GM11168 (cell line): Measurements from ENCODE around the gene RNF150.

Experiments used
- in situ Hi-C: fragments of 300-500 bp; cut with MboI; formaldehyde crosslinking; loops from one replicate; pipeline ENCODE4 v1.12.0; 2022; ENCODE audit warnings: low sequenced_read_pairs; ENCODE audit not compliant: unreplicated experiment

Gene RNF150

GRCh38 chr4:140995058-140995457, 138.2 kb downstream of the RNF150 start:
- in situ Hi-C loops, result no loop called here

- in situ Hi-C loops, result no loop called here
Measured at GRCh38 chr4:140994015-140994414, 139.3 kb downstream of the RNF150 start.

GRCh38 chr4:140993370-140993769, 139.9 kb downstream of the RNF150 start:
- in situ Hi-C loops, result no loop called here

GRCh38 chr4:140989944-140990343, 143.3 kb downstream of the RNF150 start:
- in situ Hi-C loops, result no loop called here

- in situ Hi-C loops, result no loop called here
Measured at GRCh38 chr4:140986045-140986444, 147.2 kb downstream of the RNF150 start.

- in situ Hi-C loops, result no loop called here
Measured at GRCh38 chr4:140982613-140983340, 150.5 kb downstream of the RNF150 start.

- in situ Hi-C loops, result no loop called here
Measured at GRCh38 chr4:140980426-140981200, 152.7 kb downstream of the RNF150 start.

GRCh38 chr4:140976768-140977167, 156.5 kb downstream of the RNF150 start:
- in situ Hi-C loops, result no loop called here

GRCh38 chr4:140971077-140971792, 162.0 kb downstream of the RNF150 start:
- in situ Hi-C loops, result no loop called here

- in situ Hi-C loops, result no loop called here
Measured at GRCh38 chr4:140969296-140969695, 164.0 kb downstream of the RNF150 start.

- in situ Hi-C loops, result no loop called here
Measured at GRCh38 chr4:140968371-140968770, 164.9 kb downstream of the RNF150 start.

- in situ Hi-C loops, result no loop called here
Measured at GRCh38 chr4:140963883-140964282, 169.4 kb downstream of the RNF150 start.

GRCh38 chr4:140955641-140956040, 177.6 kb downstream of the RNF150 start:
- in situ Hi-C loops, result no loop called here

GRCh38 chr4:140952717-140953116, 180.6 kb downstream of the RNF150 start:
- in situ Hi-C loops, result no loop called here

- in situ Hi-C loops, result no loop called here
Measured at GRCh38 chr4:140947506-140947905, 185.8 kb downstream of the RNF150 start.

GRCh38 chr4:140945106-140945505, 188.2 kb downstream of the RNF150 start:
- in situ Hi-C loops, result no loop called here

- in situ Hi-C loops, result no loop called here
Measured at GRCh38 chr4:140944572-140944971, 188.7 kb downstream of the RNF150 start.

GRCh38 chr4:140944199-140944515, 189.1 kb downstream of the RNF150 start:
- in situ Hi-C loops, result no loop called here

GRCh38 chr4:140943486-140944198, 189.6 kb downstream of the RNF150 start:
- in situ Hi-C loops, result no loop called here

- in situ Hi-C loops, result no loop called here
Measured at GRCh38 chr4:140940589-140940988, 192.7 kb downstream of the RNF150 start.

GRCh38 chr4:140937866-140938265, 195.4 kb downstream of the RNF150 start:
- in situ Hi-C loops, result no loop called here
